Tibial nerve (tissue), 4 donors: ENCODE results near the gene NCEH1. TPM values are rescaled to one million over a fixed set of nuclear protein-coding genes. Genes with fewer than 3 reads are reported as not detected.

ENCODE experiments used
- DNase-seq, 2 donors: peaks; one replicate each; pipeline ENCODE4 v3.0.0-alpha.2; 2019; ENCODE audit warnings: low spot score in 2 of 2
- H3K27ac ChIP-seq, 4 donors: fragments of 200-600 bp; sonication (generic) in 3 of 4; one replicate each; pipeline ENCODE4 v1.5.1; 2017 to 2019; ENCODE audit warnings: mild to moderate bottlenecking in 1 of 4
- H3K27me3 ChIP-seq, 2 donors: fragments of 200-600 bp; sonication (generic) in 1 of 2; one replicate each; pipeline versions ENCODE4 v1.5.1 to v1.6.0; 2017 to 2019
- H3K36me3 ChIP-seq, 3 donors: fragments of 200-600 bp; sonication (generic); one replicate each; pipeline ENCODE4 v1.5.1; 2018 to 2019
- H3K4me1 ChIP-seq, 4 donors: fragments of 200-600 bp; sonication (generic) in 3 of 4; one replicate each; pipeline ENCODE4 v1.5.1; 2017 to 2019
- H3K4me3 ChIP-seq, 4 donors: fragments of 200-600 bp; sonication (generic) in 3 of 4; one replicate each; pipeline ENCODE4 v1.5.1; 2017 to 2019; ENCODE audit warnings: mild to moderate bottlenecking in 1 of 4, moderate library complexity in 1 of 4
- H3K9me3 ChIP-seq, 4 donors: fragments of 200-600 bp; sonication (generic) in 3 of 4; one replicate each; pipeline ENCODE4 v1.5.1; 2017 to 2019
- EP300 ChIP-seq, 2 donors: sonication (generic); formaldehyde crosslinking; IDR thresholded peaks; one replicate each; pipeline ENCODE4 v1.6.1; 2017; ENCODE audit warnings: antibody characterized with exemption in 2 of 2, mild to moderate bottlenecking in 1 of 2
- POLR2A ChIP-seq, 2 donors: fragments of 450-650 bp; IDR thresholded peaks; one replicate each; pipeline ENCODE4 v1.6.1; 2017; ENCODE audit warnings: antibody characterized with exemption in 2 of 2, mild to moderate bottlenecking in 2 of 2, moderate library complexity in 2 of 2
- WGBS, 2 donors: methylation state at CpG; one replicate each; pipeline ENCODE4 v1.1.5; 2018; 5-methylcytosine and 5-hydroxymethylcytosine counted together
- total RNA-seq, 4 donors: library from RNA; depleted of rRNA; stranded (reverse); fragments of >200 nt; gene quantifications; one replicate each; pipeline ENCODE4 v1.1.0, GENCODE V29; 2016
- TF ChIP-seq, protein P1 (sequence below), 5 experiments: fragments of 200-600 bp in 3 of 5; fragments of 450-650 bp in 2 of 5; sonication (generic) in 3 of 5; IDR thresholded peaks; one replicate each; pipeline ENCODE4 v1.5.1; 2016 to 2019; ENCODE audit warnings: antibody characterized with exemption in 5 of 5, mild to moderate bottlenecking in 3 of 5, moderate library complexity in 2 of 5

The NCEH1 gene
- total RNA-seq, 4 donors from 2014 or later: 4.3 to 13.5 (median 5.5) TPM

DNA sequence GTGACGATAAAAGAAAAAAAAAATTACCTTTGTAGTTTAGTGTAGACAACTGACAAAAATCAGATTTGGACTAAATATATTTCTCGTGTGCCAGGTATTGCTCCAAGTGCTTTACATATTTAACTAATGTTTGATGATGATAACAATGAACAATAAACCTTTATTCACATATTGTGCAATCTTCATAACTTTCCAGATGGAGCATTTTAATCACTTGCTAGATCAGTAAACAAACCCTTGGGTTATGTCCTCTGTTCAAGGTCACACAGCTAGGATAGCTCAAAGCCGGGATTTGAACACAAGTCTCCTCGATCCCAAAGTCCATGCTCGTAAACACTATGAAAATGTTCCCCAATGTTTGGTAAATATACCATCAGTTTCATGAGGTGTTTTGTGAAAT is 14.5 kb downstream of the NCEH1 start:
- WGBS, 2 donors: 66 to 76% methylated on average over 5 of the region's 5 CpGs
- TF ChIP-seq, protein P1, sequence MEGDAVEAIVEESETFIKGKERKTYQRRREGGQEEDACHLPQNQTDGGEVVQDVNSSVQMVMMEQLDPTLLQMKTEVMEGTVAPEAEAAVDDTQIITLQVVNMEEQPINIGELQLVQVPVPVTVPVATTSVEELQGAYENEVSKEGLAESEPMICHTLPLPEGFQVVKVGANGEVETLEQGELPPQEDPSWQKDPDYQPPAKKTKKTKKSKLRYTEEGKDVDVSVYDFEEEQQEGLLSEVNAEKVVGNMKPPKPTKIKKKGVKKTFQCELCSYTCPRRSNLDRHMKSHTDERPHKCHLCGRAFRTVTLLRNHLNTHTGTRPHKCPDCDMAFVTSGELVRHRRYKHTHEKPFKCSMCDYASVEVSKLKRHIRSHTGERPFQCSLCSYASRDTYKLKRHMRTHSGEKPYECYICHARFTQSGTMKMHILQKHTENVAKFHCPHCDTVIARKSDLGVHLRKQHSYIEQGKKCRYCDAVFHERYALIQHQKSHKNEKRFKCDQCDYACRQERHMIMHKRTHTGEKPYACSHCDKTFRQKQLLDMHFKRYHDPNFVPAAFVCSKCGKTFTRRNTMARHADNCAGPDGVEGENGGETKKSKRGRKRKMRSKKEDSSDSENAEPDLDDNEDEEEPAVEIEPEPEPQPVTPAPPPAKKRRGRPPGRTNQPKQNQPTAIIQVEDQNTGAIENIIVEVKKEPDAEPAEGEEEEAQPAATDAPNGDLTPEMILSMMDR (IDR thresholded peaks at IDR 0.05): no peak
- TF ChIP-seq EP300 (IDR thresholded peaks at IDR 0.05) (no peak), POLR2A (IDR thresholded peaks at IDR 0.05) (no peak)
- Histone ChIP-seq H3K4me3 (no peak overlapping the region), H3K9me3 (no peaks in the 10 kb centered on the region), H3K27ac (no peak overlapping the region), H3K27me3 (no peaks in the 10 kb centered on the region), H3K36me3 (no peaks in the 10 kb centered on the region), H3K4me1 (peaks cover 0 to 9% (median 0%) of the 10 kb centered on the region in 4 donors)
- no peak for DNase-seq

- TF ChIP-seq EP300 (IDR thresholded peaks at IDR 0.05): no peak
- TF ChIP-seq POLR2A (IDR thresholded peaks at IDR 0.05): no peak
- TF ChIP-seq, protein P1 (IDR thresholded peaks at IDR 0.05): no peak
- DNase-seq: no peak
- no peaks in the 10 kb centered on the region for H3K9me3 ChIP-seq
- no peak overlapping the region for H3K27ac ChIP-seq
- peaks cover 0 to 9% (median 0%) of the 10 kb centered on the region in 4 donors for H3K4me1 ChIP-seq
- no peaks in the 10 kb centered on the region for H3K27me3 ChIP-seq
- H3K4me3 ChIP-seq: no peak overlapping the region
- H3K36me3 ChIP-seq: no peaks in the 10 kb centered on the region
- WGBS, 2 donors: 78 to 84% methylated on average over 4 of the region's 4 CpGs
These were observed 16.2 kb downstream of the NCEH1 start for GRCh38 chr3:172694573-172695246.

DNA sequence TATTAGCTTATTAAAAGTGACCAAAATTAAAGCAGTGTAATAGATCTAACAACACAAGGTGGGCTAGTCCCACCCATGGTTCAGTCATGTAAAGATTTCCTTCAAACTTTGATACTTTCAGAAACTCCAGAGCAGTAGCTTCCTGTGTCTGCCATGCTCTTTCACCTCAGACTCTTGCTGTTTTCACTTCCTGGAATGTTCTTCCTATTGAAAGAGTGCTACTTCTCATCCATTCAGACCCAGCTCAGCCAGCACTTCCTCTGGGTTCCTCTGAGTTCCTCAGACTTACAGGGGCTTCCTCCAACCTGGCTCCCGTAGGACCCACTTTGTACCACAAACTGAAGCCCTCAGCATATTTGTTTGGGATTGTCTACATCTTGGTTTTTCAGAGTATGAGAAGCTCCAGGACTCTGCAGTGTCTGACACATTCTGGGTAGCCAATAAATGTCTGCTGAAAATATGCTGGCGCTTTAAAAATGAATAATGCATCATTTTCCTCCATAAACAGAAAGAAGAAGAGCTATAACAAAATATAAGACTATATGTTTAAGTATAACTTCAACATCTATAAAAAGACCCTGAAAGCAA is 18.0 kb downstream of the NCEH1 start:
- H3K9me3 ChIP-seq: no peaks in the 10 kb centered on the region
- no peaks in the 10 kb centered on the region for H3K36me3 ChIP-seq
- no peak overlapping the region for H3K27ac ChIP-seq
- TF ChIP-seq POLR2A (IDR thresholded peaks at IDR 0.05): no peak
- TF ChIP-seq, protein P1 (IDR thresholded peaks at IDR 0.05): no peak
- TF ChIP-seq EP300 (IDR thresholded peaks at IDR 0.05): no peak
- peaks cover 0 to 9% (median 0%) of the 10 kb centered on the region in 4 donors for H3K4me1 ChIP-seq
- DNase-seq: no peak
- no peaks in the 10 kb centered on the region for H3K27me3 ChIP-seq
- 82 to 83% methylated on average over 2 of the region's 2 CpGs for WGBS, 2 donors
- no peak overlapping the region for H3K4me3 ChIP-seq

- TF ChIP-seq, protein P1 (IDR thresholded peaks at IDR 0.05): no peak
- TF ChIP-seq POLR2A (IDR thresholded peaks at IDR 0.05): no peak
- Histone ChIP-seq H3K4me3 (no peak overlapping the region), H3K4me1 (peaks cover 0 to 9% (median 0%) of the 10 kb centered on the region in 4 donors), H3K27me3 (no peaks in the 10 kb centered on the region), H3K27ac (no peak overlapping the region), H3K36me3 (no peaks in the 10 kb centered on the region), H3K9me3 (no peaks in the 10 kb centered on the region)
- 87 to 90% methylated on average over 1 of the region's 1 CpG for WGBS, 2 donors
- no peak for DNase-seq
These were observed 19.9 kb downstream of the NCEH1 start for GRCh38 chr3:172690936-172691335.

DNA sequence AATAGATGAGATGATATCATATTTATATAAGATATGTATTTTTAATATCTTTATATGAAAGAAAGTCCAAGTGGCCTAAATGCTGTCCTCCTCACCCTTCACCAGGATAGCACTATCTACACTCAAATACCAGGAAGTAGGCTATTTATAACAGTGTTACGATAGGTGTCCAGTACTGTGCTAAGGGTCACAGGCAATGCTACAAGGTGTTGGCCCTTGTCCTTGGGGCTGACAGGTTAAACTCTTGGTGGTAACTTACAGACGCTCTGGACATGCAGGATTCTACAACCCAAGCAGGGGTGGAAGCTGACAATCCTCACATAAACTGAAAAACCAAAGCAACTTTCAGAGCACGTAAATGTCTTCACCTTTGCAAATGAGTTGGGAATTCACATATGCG is 22.3 kb downstream of the NCEH1 start:
- no peak overlapping the region for H3K27ac ChIP-seq
- no peak for DNase-seq
- WGBS, 2 donors: 89 to 90% methylated on average over 4 of the region's 4 CpGs
- no peaks in the 10 kb centered on the region for H3K27me3 ChIP-seq
- peaks cover 0 to 9% (median 0%) of the 10 kb centered on the region in 4 donors for H3K4me1 ChIP-seq
- no peaks in the 10 kb centered on the region for H3K9me3 ChIP-seq
- TF ChIP-seq EP300 (IDR thresholded peaks at IDR 0.05): no peak
- no peak for TF ChIP-seq POLR2A (IDR thresholded peaks at IDR 0.05)
- TF ChIP-seq, protein P1 (IDR thresholded peaks at IDR 0.05): no peak
- H3K4me3 ChIP-seq: no peak overlapping the region
- H3K36me3 ChIP-seq: no peaks in the 10 kb centered on the region
